GM23248 (cell line): Measurements from ENCODE around the gene CPA1. TPM values are rescaled to one million over a fixed set of nuclear protein-coding genes. Genes with fewer than 3 reads are reported as not detected.

Source experiments
- DNase-seq: peaks from one replicate; pipeline ENCODE4 v3.0.0-alpha.2; 2015
- H2AFZ ChIP-seq: fragments of 200-600 bp; sonication (generic); 2 replicates; pipeline ENCODE4 v1.6.1; 2016; ENCODE audit warnings: antibody characterized with exemption
- H3F3A ChIP-seq: fragments of 200-600 bp; sonication (generic); 2 replicates; pipeline ENCODE4 v1.6.1; 2016; ENCODE audit warnings: mild to moderate bottlenecking, antibody characterized with exemption, mixed run types; ENCODE audit not compliant: insufficient read depth
- H3K27ac ChIP-seq: fragments of 200-600 bp; sonication (generic); 2 replicates; pipeline ENCODE4 v1.5.1; 2016; ENCODE audit warnings: mild to moderate bottlenecking
- H3K27me3 ChIP-seq: fragments of 200-600 bp; sonication (generic); replicated peaks from 2 replicates; pipeline ENCODE4 v1.6.1; 2016; ENCODE audit warnings: mild to moderate bottlenecking; ENCODE audit not compliant: insufficient read depth
- H3K36me3 ChIP-seq: fragments of 200-600 bp; sonication (generic); 2 replicates; pipeline ENCODE4 v1.6.1; 2016; ENCODE audit warnings: low read depth, mild to moderate bottlenecking
- H3K4me1 ChIP-seq: fragments of 200-600 bp; sonication (generic); 2 replicates; pipeline ENCODE4 v1.6.1; 2016; ENCODE audit warnings: mild to moderate bottlenecking; ENCODE audit not compliant: insufficient read depth
- H3K4me2 ChIP-seq: fragments of 200-600 bp; sonication (generic); one replicate; pipeline ENCODE4 v1.6.1; 2016; ENCODE audit warnings: mild to moderate bottlenecking; ENCODE audit not compliant: unreplicated experiment
- H3K4me3 ChIP-seq: fragments of 200-600 bp; sonication (generic); 2 replicates; pipeline ENCODE4 v1.5.1; 2016; ENCODE audit warnings: mild to moderate bottlenecking
- H3K79me2 ChIP-seq: fragments of 200-600 bp; sonication (generic); 2 replicates; pipeline ENCODE4 v1.6.1; 2016; ENCODE audit warnings: mild to moderate bottlenecking; ENCODE audit not compliant: insufficient read depth
- H3K9ac ChIP-seq: fragments of 200-600 bp; sonication (generic); 2 replicates; pipeline ENCODE4 v1.6.1; 2016; ENCODE audit warnings: mild to moderate bottlenecking
- H3K9me2 ChIP-seq: fragments of 200-600 bp; sonication (generic); 2 replicates; pipeline ENCODE4 v1.6.1; 2016; ENCODE audit warnings: mixed run types, mild to moderate bottlenecking, moderate library complexity; ENCODE audit not compliant: insufficient read depth
- H3K9me3 ChIP-seq: fragments of 200-600 bp; sonication (generic); one replicate; pipeline ENCODE4 v1.6.1; 2017; ENCODE audit warnings: low read depth
- H4K20me1 ChIP-seq: fragments of 200-600 bp; sonication (generic); 2 replicates; pipeline ENCODE4 v1.6.0; 2016; ENCODE audit not compliant: insufficient read depth
- EZH2 ChIP-seq: fragments of 200-600 bp; sonication (generic); IDR thresholded peaks from 2 replicates; pipeline ENCODE4 v1.6.1; 2018; ENCODE audit warnings: antibody characterized with exemption, mild to moderate bottlenecking; ENCODE audit not compliant: insufficient read depth, poor library complexity, severe bottlenecking
- EZH2phosphoT487 ChIP-seq: fragments of 200-600 bp; sonication (generic); IDR thresholded peaks from 2 replicates; pipeline ENCODE4 v1.6.1; 2018; ENCODE audit warnings: antibody characterized with exemption, moderate library complexity, mild to moderate bottlenecking, low read depth; ENCODE audit not compliant: insufficient read depth
- WGBS, 2 experiments: methylation state at CpG; one replicate each; pipeline ENCODE4 v1.1.6; 2015 to 2017; ENCODE audit warnings: low lambda C conversion rate in 2 of 2, low coverage in 1 of 2; ENCODE audit errors: missing lambda C conversion rate in 2 of 2; 5-methylcytosine and 5-hydroxymethylcytosine counted together
- in situ Hi-C: fragments of 300-500 bp; cut with MboI; formaldehyde crosslinking; loops from 2 replicates; pipeline ENCODE4 v1.15.0; 2020
- polyA plus RNA-seq: library from polyadenylated mRNA; unstranded; fragments of >200 nt; fragmentation: Nextera tagmentation; extraction: Ambion mirVana; gene quantifications from 2 replicates; pipeline ENCODE4 v1.2.1, GENCODE V29; 2016
- total RNA-seq: library from RNA; depleted of rRNA; stranded (reverse); fragments of >200 nt; shearing (Covaris generic); gene quantifications from 2 replicates; pipeline ENCODE4 v1.2.3, GENCODE V29; 2014; rRNA removed

Gene CPA1
- total and polyA plus RNA-seq, 2 experiments from 2014 or later: not detected

DNA sequence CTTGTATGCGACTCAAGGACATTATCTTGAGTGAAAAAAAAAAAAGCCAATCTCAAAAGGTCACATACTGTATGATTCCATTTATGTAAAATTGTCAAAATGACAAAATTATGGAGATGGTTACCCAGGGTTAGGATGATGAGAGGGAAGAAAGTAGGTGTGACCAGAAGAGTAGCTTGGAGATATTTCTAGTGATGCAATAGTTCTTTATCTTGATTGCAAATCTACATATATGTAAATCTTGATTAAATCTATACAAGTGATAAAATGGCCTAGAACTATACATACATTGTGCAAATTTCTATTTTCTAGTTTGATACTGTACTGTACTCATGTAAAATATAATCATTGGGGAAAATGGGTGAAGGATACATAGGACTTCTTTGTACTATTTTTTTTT is 56.0 kb downstream of the CPA1 start:
- Histone ChIP-seq H3K9me2 (no peaks in the 10 kb centered on the region), H3K36me3 (no peaks in the 10 kb centered on the region), H3K27me3 (no peaks in the 10 kb centered on the region), H3K9ac (no peak overlapping the region), H3K4me2 (no peak overlapping the region), H2AFZ (no peak overlapping the region), H3K4me3 (no peak overlapping the region), H3K4me1 (peaks cover 18% of the 10 kb centered on the region), H3F3A (peaks cover 9% of the 10 kb centered on the region), H3K27ac (no peak overlapping the region), H3K9me3 (no peaks in the 10 kb centered on the region), H3K79me2 (peaks cover 3% of the 10 kb centered on the region; the same call in 1 of the 2 replicates), H4K20me1 (no peaks in the 10 kb centered on the region)
- in situ Hi-C loops: no loop called here
- no peak for DNase-seq
- 100% methylated on average over 1 of the region's 1 CpG for WGBS, 2 experiments
- no peak for TF ChIP-seq EZH2phosphoT487
- no peak for TF ChIP-seq EZH2

Other genes starting within 250 kb of the CPA1 start
- 11.7 and 16.4 TPM in 2 replicates for gene TMEM209, start 175.1 kb upstream of the CPA1 start, total RNA-seq
- gene TMEM209, start 175.1 kb upstream of the CPA1 start, polyA plus RNA-seq: 17.0 and 18.3 TPM in 2 replicates
- not detected in 2 replicates for gene SSMEM1, start 172.6 kb upstream of the CPA1 start, total RNA-seq
- gene SSMEM1, start 172.6 kb upstream of the CPA1 start, polyA plus RNA-seq: not detected in 2 replicates
- not detected in 2 replicates for gene CPA2, start 113.6 kb upstream of the CPA1 start, total RNA-seq
- not detected in 2 replicates for gene CPA2, start 113.6 kb upstream of the CPA1 start, polyA plus RNA-seq
- 8.6 and 16.7 TPM in 2 replicates for gene CPA4, start 87.3 kb upstream of the CPA1 start, total RNA-seq
- gene CPA4, start 87.3 kb upstream of the CPA1 start, polyA plus RNA-seq: 10.4 and 11.9 TPM in 2 replicates
- gene CPA5, start 35.7 kb upstream of the CPA1 start, total RNA-seq: not detected in 2 replicates
- gene CPA5, start 35.7 kb upstream of the CPA1 start, polyA plus RNA-seq: 0.23 TPM in 1 of 2 replicates, not detected in the other
- gene CEP41, start 60.5 kb downstream of the CPA1 start, total RNA-seq: 8.1 and 18.3 TPM in 2 replicates
- 32.3 and 33.9 TPM in 2 replicates for gene CEP41, start 60.5 kb downstream of the CPA1 start, polyA plus RNA-seq
- gene MEST, start 111.6 kb downstream of the CPA1 start, total RNA-seq: 7.5 and 12.6 TPM in 2 replicates
- 8.5 and 9.1 TPM in 2 replicates for gene MEST, start 111.6 kb downstream of the CPA1 start, polyA plus RNA-seq